Spinal cord (tissue), 10 donors: ENCODE results near the gene RASAL1. TPM values are rescaled to one million over a fixed set of nuclear protein-coding genes. Genes with fewer than 3 reads are reported as not detected.
"Not testable (repeated sequence)": the region's sequence is repeated elsewhere in the genome, so short reads cannot be mapped to it uniquely, and the experiment has no call there.

Experiments used
- DNase-seq, 6 donors: peaks; one replicate each; pipeline versions ENCODE4 v3.0.0 to v3.0.0-alpha.2; 2013 to 2015; ENCODE audit warnings: low spot score in 6 of 6, low read depth in 4 of 6
- H3K27ac ChIP-seq: one replicate; pipeline ENCODE4 v1.5.1; 2013; ENCODE audit warnings: low read depth, low read length, control low read depth
- H3K27me3 ChIP-seq: one replicate; pipeline ENCODE4 v1.6.1; 2013; ENCODE audit warnings: low read length; ENCODE audit not compliant: control insufficient read depth, insufficient read depth
- H3K36me3 ChIP-seq: one replicate; pipeline ENCODE4 v1.6.1; 2013; ENCODE audit warnings: low read length; ENCODE audit not compliant: control insufficient read depth, insufficient read depth
- H3K4me1 ChIP-seq: one replicate; pipeline ENCODE4 v1.6.1; 2013; ENCODE audit warnings: low read length; ENCODE audit not compliant: control insufficient read depth, insufficient read depth
- H3K4me3 ChIP-seq: one replicate; pipeline ENCODE4 v1.5.1; 2013; ENCODE audit warnings: low read depth, low read length, control low read depth
- H3K9me3 ChIP-seq: one replicate; pipeline ENCODE4 v1.6.1; 2013; ENCODE audit warnings: low read length; ENCODE audit not compliant: control insufficient read depth, insufficient read depth
- WGBS: methylation state at CpG from one replicate; pipeline ENCODE4 v1.1.5; 2013; ENCODE audit warnings: missing lambda C conversion rate; ENCODE audit not compliant: insufficient coverage; 5-methylcytosine and 5-hydroxymethylcytosine counted together
- polyA plus RNA-seq, 2 donors: library from polyadenylated mRNA; unstranded; fragments of 120-200 nt; gene quantifications; one replicate each; pipeline ENCODE4 v1.2.1, GENCODE V29; 2013; ENCODE audit not compliant: insufficient read length in 2 of 2
- total RNA-seq, 2 donors: library from RNA; depleted of rRNA in 1 of 2; stranded (reverse); fragments of 120-200 nt in 1 of 2; fragments of >200 nt in 1 of 2; gene quantifications; one replicate each; pipeline versions ENCODE4 v1.2.3 to v1.2.4, GENCODE V29; 2013 to 2014
- donor health status: healthy.

Gene RASAL1
- total and polyA plus RNA-seq, 4 donors: 0.72 to 3.0 (median 2.4) TPM

- no peaks in the 10 kb centered on the region for H3K27me3 ChIP-seq
- WGBS: 21% methylated on average over 4 of the region's 4 CpGs
- H3K36me3 ChIP-seq: no peaks in the 10 kb centered on the region
- no peak overlapping the region for H3K4me3 ChIP-seq
- peaks cover 20% of the 10 kb centered on the region for H3K4me1 ChIP-seq
- no peaks in the 10 kb centered on the region for H3K9me3 ChIP-seq
- no peak overlapping the region for H3K27ac ChIP-seq
- DNase-seq: peak in 5 of 6 donors; percentile 39 to 90 (median 50)
Measured at GRCh38 chr12:113119980-113120669, 15.4 kb downstream of the RASAL1 start.

- Histone ChIP-seq H3K4me3 (no peak overlapping the region), H3K27ac (no peak overlapping the region), H3K4me1 (peaks cover 20% of the 10 kb centered on the region), H3K36me3 (no peaks in the 10 kb centered on the region), H3K27me3 (no peaks in the 10 kb centered on the region), H3K9me3 (no peaks in the 10 kb centered on the region)
- no CpG with 5 or more reads among the region's 1 CpG for WGBS
- no peak for DNase-seq
Measured at GRCh38 chr12:113118142-113118541, 17.4 kb downstream of the RASAL1 start.

DNA sequence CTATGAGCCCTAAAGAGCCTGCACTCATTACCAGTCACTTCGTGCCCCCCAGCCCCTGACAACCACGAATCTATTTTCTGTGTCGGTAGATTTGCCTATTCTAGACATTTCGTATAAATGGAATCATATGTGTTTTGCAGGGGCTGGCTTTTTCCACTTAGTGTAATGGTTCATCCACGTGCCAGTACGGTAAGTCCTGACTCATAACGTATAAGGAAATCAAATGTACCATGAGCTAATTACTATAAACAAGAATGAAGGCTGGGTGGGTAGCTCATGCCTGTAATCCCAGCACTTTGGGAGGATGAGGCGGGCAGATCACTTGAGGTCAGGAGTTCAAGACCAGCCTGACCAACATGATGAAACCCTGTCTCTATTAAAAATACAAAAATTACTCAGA lies 17.9 kb downstream of the RASAL1 start:
- not testable (repeated sequence) for H3K27me3 ChIP-seq, DNase-seq, H3K9me3 ChIP-seq, H3K27ac ChIP-seq, H3K36me3 ChIP-seq, H3K4me3 ChIP-seq
- H3K4me1 ChIP-seq: peaks cover 20% of the 10 kb centered on the region
- WGBS: no CpG with 5 or more reads among the region's 8 CpGs

DNA sequence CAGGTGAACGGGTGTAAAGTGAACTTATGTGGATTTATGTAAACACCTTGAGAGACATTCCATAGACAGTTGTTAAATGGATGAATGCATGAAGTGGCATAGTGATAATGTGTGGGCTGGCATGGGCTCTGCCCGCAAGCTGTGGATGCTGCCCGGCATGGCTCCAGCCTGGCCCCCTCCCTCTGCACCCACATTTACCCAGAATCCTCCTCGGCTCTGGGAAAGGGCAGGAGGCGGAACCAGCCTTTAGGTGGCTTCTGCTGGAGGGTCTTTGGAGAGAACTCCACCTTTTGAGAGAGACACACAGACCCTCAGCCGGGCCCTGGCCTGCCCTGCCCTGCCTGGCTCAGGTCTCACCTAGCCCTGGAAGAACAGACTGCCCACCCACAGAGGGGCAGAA lies 18.7 kb downstream of the RASAL1 start:
- DNase-seq: peak in 1 of 6 donors; percentile 52
- no peaks in the 10 kb centered on the region for H3K27me3 ChIP-seq

GRCh38 chr12:113115455-113116126 lies 20.0 kb downstream of the RASAL1 start:
- H3K27ac ChIP-seq: no peak overlapping the region
- H3K9me3 ChIP-seq: no peaks in the 10 kb centered on the region
- WGBS: 86% methylated on average over 22 of the region's 22 CpGs
- H3K36me3 ChIP-seq: peaks cover 4% of the 10 kb centered on the region
- H3K4me1 ChIP-seq: peaks cover 17% of the 10 kb centered on the region
- no peak overlapping the region for H3K4me3 ChIP-seq
- H3K27me3 ChIP-seq: no peaks in the 10 kb centered on the region
- DNase-seq: no peak

More for the DNA sequence above, 18.7 kb downstream of the RASAL1 start:
- peaks cover 3% of the 10 kb centered on the region for H3K36me3 ChIP-seq
- no peak overlapping the region for H3K4me3 ChIP-seq
- H3K27ac ChIP-seq: no peak overlapping the region
- H3K9me3 ChIP-seq: no peaks in the 10 kb centered on the region
- 33% methylated on average over 1 of the region's 6 CpGs for WGBS
- H3K4me1 ChIP-seq: peaks cover 20% of the 10 kb centered on the region

DNA sequence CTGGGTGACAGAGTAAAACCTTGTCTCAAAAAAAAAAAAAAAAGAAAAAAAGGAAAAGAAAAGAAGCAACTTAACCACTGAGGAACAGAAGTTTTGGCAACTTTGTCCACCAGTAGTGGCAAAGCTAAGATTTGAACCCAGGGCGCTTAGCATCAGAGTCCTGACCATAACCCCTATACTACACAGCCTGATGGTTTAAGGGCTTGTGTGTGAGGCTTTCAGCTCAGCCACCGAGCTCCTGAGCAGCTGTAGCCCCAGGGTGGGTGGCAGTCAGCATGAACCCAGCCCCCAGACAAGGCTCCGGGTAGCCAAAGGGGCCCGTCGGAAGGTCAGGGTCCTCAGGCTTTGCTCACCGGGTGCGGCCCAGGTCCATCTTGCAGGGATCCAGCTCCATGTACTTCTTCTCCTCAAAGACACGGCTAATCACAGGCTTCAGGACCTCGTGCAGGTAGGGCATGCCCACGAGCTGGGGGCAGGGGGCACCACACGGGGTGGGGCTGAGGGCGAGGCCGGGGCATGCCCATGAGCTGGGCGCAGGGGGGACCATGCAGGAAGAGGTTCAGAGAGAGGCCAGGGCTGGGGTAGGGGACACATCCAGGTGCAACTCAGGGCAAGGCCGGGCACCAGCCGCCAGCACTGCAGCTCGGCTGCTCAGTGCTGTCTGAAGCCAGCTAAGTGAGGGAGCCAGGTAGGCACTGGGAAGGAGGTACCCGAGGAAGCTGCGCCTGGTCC lies 20.9 kb downstream of the RASAL1 start:
- H3K4me3 ChIP-seq: no peak overlapping the region
- peaks cover 4% of the 10 kb centered on the region for H3K36me3 ChIP-seq
- WGBS: 93% methylated on average over 15 of the region's 19 CpGs
- H3K9me3 ChIP-seq: no peaks in the 10 kb centered on the region
- DNase-seq: no peak
- no peak overlapping the region for H3K27ac ChIP-seq
- H3K27me3 ChIP-seq: no peaks in the 10 kb centered on the region
- H3K4me1 ChIP-seq: peaks cover 9% of the 10 kb centered on the region

- Histone ChIP-seq H3K4me1 (peaks cover 4% of the 10 kb centered on the region), H3K4me3 (no peak overlapping the region), H3K36me3 (peaks cover 4% of the 10 kb centered on the region), H3K9me3 (no peaks in the 10 kb centered on the region), H3K27me3 (no peaks in the 10 kb centered on the region), H3K27ac (no peak overlapping the region)
- 94% methylated on average over 1 of the region's 2 CpGs for WGBS
- DNase-seq: no peak
Measured at GRCh38 chr12:113113397-113113796, 22.2 kb downstream of the RASAL1 start.

- no peak for DNase-seq
- H3K4me3 ChIP-seq: no peak overlapping the region
- peaks cover 4% of the 10 kb centered on the region for H3K4me1 ChIP-seq
- no peaks in the 10 kb centered on the region for H3K9me3 ChIP-seq
- no peak overlapping the region for H3K27ac ChIP-seq
- H3K36me3 ChIP-seq: peaks cover 4% of the 10 kb centered on the region
- WGBS: 60% methylated on average over 36 of the region's 39 CpGs
- no peaks in the 10 kb centered on the region for H3K27me3 ChIP-seq
Measured at GRCh38 chr12:113112043-113112899, 23.3 kb downstream of the RASAL1 start.

- no peak for DNase-seq
- no peaks in the 10 kb centered on the region for H3K9me3 ChIP-seq
- peaks cover 4% of the 10 kb centered on the region for H3K36me3 ChIP-seq
- H3K27ac ChIP-seq: no peak overlapping the region
- 83% methylated on average over 1 of the region's 3 CpGs for WGBS
- H3K4me1 ChIP-seq: no peaks in the 10 kb centered on the region
- no peaks in the 10 kb centered on the region for H3K27me3 ChIP-seq
- no peak overlapping the region for H3K4me3 ChIP-seq
Measured at GRCh38 chr12:113111247-113111646, 24.3 kb downstream of the RASAL1 start.
